ENCODE data around the gene ATP8A1.

ATP8A1 gene

GRCh38 chr4:42627885-42628646, 28.8 kb downstream of the ATP8A1 start:
- H4K20me1 ChIP-seq, result no peaks in the 10 kb centered on the region
- peak overlapping the region in 1 of 10 experiments; percentile 26; a peak in 2 of 20 replicates for H3K4me3 ChIP-seq
- peaks cover 0 to 20% (median 3%) of the 10 kb centered on the region in 11 experiments; a peak in 8 of 22 replicates for H3K36me3 ChIP-seq
- H3K9ac ChIP-seq, result peak overlapping the region in 3 of 11 experiments; percentile 5 to 30 (median 13); a peak in 2 of 22 replicates
- H3K4me2 ChIP-seq, result peak overlapping the region; percentile 7 to 84 (median 69); a peak in 21 of 22 replicates
- peaks cover 0 to 13% (median 6%) of the 10 kb centered on the region in 11 experiments; a peak in 10 of 22 replicates for H3K9me3 ChIP-seq (replicated peaks in 1 of 11)
- no peaks in the 10 kb centered on the region for H3K27me3 ChIP-seq
- peak overlapping the region in 6 of 11 experiments; percentile 21 to 51 (median 42); a peak in 8 of 22 replicates for H3K27ac ChIP-seq
- peaks cover 16 to 50% (median 44%) of the 10 kb centered on the region in 10 experiments for H3K4me1 ChIP-seq
- no peak for TF ChIP-seq Cebpa-rat (IDR thresholded peaks at IDR 0.05)

GRCh38 chr4:42626629-42627146, 30.2 kb downstream of the ATP8A1 start:
- no peak overlapping the region for H3K9ac ChIP-seq
- no peaks in the 10 kb centered on the region for H4K20me1 ChIP-seq
- H3K4me2 ChIP-seq, result peak overlapping the region in 7 of 11 experiments; percentile 10 to 84 (median 64); a peak in 10 of 22 replicates
- no peak overlapping the region for H3K4me3 ChIP-seq
- no peak overlapping the region for H3K27ac ChIP-seq
- peaks cover 0 to 21% (median 7%) of the 10 kb centered on the region in 11 experiments; a peak in 9 of 22 replicates for H3K36me3 ChIP-seq
- H3K9me3 ChIP-seq (replicated peaks in 1 of 11), result peaks cover 0 to 14% (median 7%) of the 10 kb centered on the region in 11 experiments; a peak in 10 of 22 replicates
- no peaks in the 10 kb centered on the region for H3K27me3 ChIP-seq
- H3K4me1 ChIP-seq, result peaks cover 6 to 37% (median 30%) of the 10 kb centered on the region in 10 experiments; a peak in 18 of 20 replicates
- TF ChIP-seq Cebpa-rat (IDR thresholded peaks at IDR 0.05), result no peak

GRCh38 chr4:42625329-42625728, 31.6 kb downstream of the ATP8A1 start:
- H3K27ac ChIP-seq, result no peak overlapping the region
- TF ChIP-seq Cebpa-rat (IDR thresholded peaks at IDR 0.05), result no peak
- H3K4me1 ChIP-seq, result peaks cover 6 to 36% (median 27%) of the 10 kb centered on the region in 10 experiments; a peak in 18 of 20 replicates
- no peak overlapping the region for H3K4me2 ChIP-seq
- H3K9ac ChIP-seq, result no peak overlapping the region
- no peaks in the 10 kb centered on the region for H4K20me1 ChIP-seq
- peaks cover 0 to 10% (median 5%) of the 10 kb centered on the region in 11 experiments; a peak in 7 of 22 replicates for H3K9me3 ChIP-seq (replicated peaks in 1 of 11)
- H3K4me3 ChIP-seq, result no peak overlapping the region
- H3K36me3 ChIP-seq, result peaks cover 0 to 26% (median 8%) of the 10 kb centered on the region in 11 experiments; a peak in 10 of 22 replicates
- H3K27me3 ChIP-seq, result no peaks in the 10 kb centered on the region

GRCh38 chr4:42624551-42624950, 32.4 kb downstream of the ATP8A1 start:
- no peak overlapping the region for H3K4me2 ChIP-seq
- H3K4me1 ChIP-seq, result peaks cover 6 to 36% (median 27%) of the 10 kb centered on the region in 10 experiments; a peak in 18 of 20 replicates
- H3K27me3 ChIP-seq, result no peaks in the 10 kb centered on the region
- peaks cover 0 to 28% (median 8%) of the 10 kb centered on the region in 11 experiments; a peak in 10 of 22 replicates for H3K36me3 ChIP-seq
- H3K27ac ChIP-seq, result no peak overlapping the region
- no peaks in the 10 kb centered on the region for H4K20me1 ChIP-seq
- no peak overlapping the region for H3K9ac ChIP-seq
- H3K4me3 ChIP-seq, result no peak overlapping the region
- no peak for TF ChIP-seq Cebpa-rat (IDR thresholded peaks at IDR 0.05)
- H3K9me3 ChIP-seq (replicated peaks in 1 of 11), result peaks cover 0 to 10% (median 5%) of the 10 kb centered on the region in 11 experiments; a peak in 7 of 22 replicates

- H3K27me3 ChIP-seq, result no peaks in the 10 kb centered on the region
- H3K36me3 ChIP-seq, result peaks cover 0 to 78% (median 20%) of the 10 kb centered on the region in 11 experiments; a peak in 15 of 22 replicates
- no peak overlapping the region for H3K9ac ChIP-seq
- H3K4me2 ChIP-seq, result no peak overlapping the region
- peaks cover 0 to 5% (median 0%) of the 10 kb centered on the region in 11 experiments; a peak in 3 of 22 replicates for H3K9me3 ChIP-seq (replicated peaks in 1 of 11)
- no peaks in the 10 kb centered on the region for H4K20me1 ChIP-seq
- no peak overlapping the region for H3K4me3 ChIP-seq
- H3K27ac ChIP-seq, result no peak overlapping the region
- H3K4me1 ChIP-seq, result no peaks in the 10 kb centered on the region
- no peak for TF ChIP-seq Cebpa-rat (IDR thresholded peaks at IDR 0.05)
These were observed 38.9 kb downstream of the ATP8A1 start for GRCh38 chr4:42618023-42618422.

- TF ChIP-seq Cebpa-rat (IDR thresholded peaks at IDR 0.05), result no peak
- no peak overlapping the region for H3K27ac ChIP-seq
- peaks cover 0 to 88% (median 30%) of the 10 kb centered on the region in 11 experiments; a peak in 15 of 22 replicates for H3K36me3 ChIP-seq
- H3K4me3 ChIP-seq, result no peak overlapping the region
- no peak overlapping the region for H3K4me2 ChIP-seq
- 0 out of 22 replicates have a peak, but pooled peaks cover 0 to 4% (median 0%) of the 10 kb centered on the region in 11 experiments for H3K9me3 ChIP-seq (replicated peaks in 1 of 11)
- no peaks in the 10 kb centered on the region for H3K27me3 ChIP-seq
- no peaks in the 10 kb centered on the region for H3K4me1 ChIP-seq
- no peak overlapping the region for H3K9ac ChIP-seq
- H4K20me1 ChIP-seq, result no peaks in the 10 kb centered on the region
These were observed 39.9 kb downstream of the ATP8A1 start for GRCh38 chr4:42617030-42617429.

- Histone ChIP-seq H3K4me2 (no peak overlapping the region), H3K27me3 (no peaks in the 10 kb centered on the region), H3K4me1 (no peaks in the 10 kb centered on the region), H4K20me1 (no peaks in the 10 kb centered on the region), H3K4me3 (no peak overlapping the region), H3K9ac (no peak overlapping the region), H3K9me3 (replicated peaks in 1 of 11) (0 out of 22 replicates have a peak, but pooled peaks cover 0 to 4% (median 0%) of the 10 kb centered on the region in 11 experiments), H3K27ac (no peak overlapping the region), H3K36me3 (peaks cover 0 to 91% (median 34%) of the 10 kb centered on the region in 11 experiments; a peak in 15 of 22 replicates)
- no peak for TF ChIP-seq Cebpa-rat (IDR thresholded peaks at IDR 0.05)
These were observed 40.3 kb downstream of the ATP8A1 start for GRCh38 chr4:42616572-42616971.

GRCh38 chr4:42615131-42615763, 41.7 kb downstream of the ATP8A1 start:
- Histone ChIP-seq H3K27me3 (no peaks in the 10 kb centered on the region), H4K20me1 (no peaks in the 10 kb centered on the region), H3K4me1 (no peaks in the 10 kb centered on the region), H3K4me3 (no peak overlapping the region), H3K4me2 (no peak overlapping the region), H3K27ac (no peak overlapping the region), H3K9me3 (replicated peaks in 1 of 11) (0 out of 22 replicates have a peak, but pooled peaks cover 0 to 4% (median 0%) of the 10 kb centered on the region in 11 experiments), H3K9ac (no peak overlapping the region), H3K36me3 (peaks cover 0 to 91% (median 34%) of the 10 kb centered on the region in 11 experiments; a peak in 18 of 22 replicates)
- TF ChIP-seq Cebpa-rat (IDR thresholded peaks at IDR 0.05), result no peak
